IPS-11a (cell line): ENCODE measurements around the gene PTPA.
"Not testable (repeated sequence)": the region's sequence is repeated elsewhere in the genome, so short reads cannot be mapped to it uniquely, and the experiment has no call there.

Experiments used
- H3K4me3 ChIP-seq: one replicate; pipeline ENCODE4 v1.5.1; 2013; ENCODE audit warnings: low read depth, low read length, control low read depth

The PTPA gene

GRCh38 chr9:129194221-129194620 lies 83.0 kb downstream of the PTPA start:
- H3K4me3 ChIP-seq: no peak overlapping the region

GRCh38 chr9:129195606-129196005 lies 84.4 kb downstream of the PTPA start:
- no peak overlapping the region for H3K4me3 ChIP-seq

- not testable (repeated sequence) for H3K4me3 ChIP-seq
These were observed 85.8 kb downstream of the PTPA start for GRCh38 chr9:129197045-129197444.

GRCh38 chr9:129197978-129198318 lies 86.7 kb downstream of the PTPA start:
- H3K4me3 ChIP-seq: no peak overlapping the region
